HL-60 (cell line): ENCODE data around the gene RUSC1.
A peak's percentile ranks its signal among the peaks of the same experiment; 100 is the strongest.

Experiments used
- DNase-seq, 2 experiments: peaks; one replicate each; pipeline ENCODE4 v3.0.0-alpha.2; 2010 to 2020; ENCODE audit warnings: low read depth in 1 of 2, low spot score in 1 of 2
- H3K27ac ChIP-seq: fragments of 250-450 bp; sonication (Bioruptor Pico); replicated peaks from 2 replicates; pipeline ENCODE4 v1.5.1; 2020; ENCODE audit warnings: mild to moderate bottlenecking, moderate library complexity
- H3K27me3 ChIP-seq: fragments of 250-450 bp; sonication (Bioruptor Pico); 2 replicates; pipeline ENCODE4 v1.5.1; 2021; ENCODE audit warnings: mild to moderate bottlenecking, moderate library complexity; ENCODE audit not compliant: insufficient read depth, poor library complexity, severe bottlenecking
- H3K4me3 ChIP-seq: replicated peaks from 2 replicates; pipeline ENCODE4 v1.5.1; 2011; ENCODE audit warnings: mild to moderate bottlenecking, control low read depth, low read length; ENCODE audit not compliant: insufficient read depth
- CTCF ChIP-seq: IDR thresholded peaks from one replicate; pipeline ENCODE4 v1.5.1; 2011; ENCODE audit warnings: low read length, control low read depth, inconsistent platforms; ENCODE audit not compliant: insufficient read depth
- GABPA ChIP-seq: IDR thresholded peaks from 2 replicates; pipeline ENCODE4 v1.6.1; 2012; ENCODE audit warnings: low read depth
- POLR2AphosphoS5 ChIP-seq: IDR thresholded peaks from 2 replicates; pipeline ENCODE4 v1.6.1; 2012; ENCODE audit warnings: low read depth
- SPI1 ChIP-seq: IDR thresholded peaks from 2 replicates; pipeline ENCODE4 v1.6.1; 2012; ENCODE audit warnings: low read depth, mild to moderate bottlenecking, borderline replicate concordance
- TF ChIP-seq, protein P1 (sequence below): IDR thresholded peaks from 2 replicates; pipeline ENCODE4 v1.6.1; 2012; ENCODE audit warnings: low read depth; ENCODE audit not compliant: insufficient replicate concordance

The RUSC1 gene

DNA sequence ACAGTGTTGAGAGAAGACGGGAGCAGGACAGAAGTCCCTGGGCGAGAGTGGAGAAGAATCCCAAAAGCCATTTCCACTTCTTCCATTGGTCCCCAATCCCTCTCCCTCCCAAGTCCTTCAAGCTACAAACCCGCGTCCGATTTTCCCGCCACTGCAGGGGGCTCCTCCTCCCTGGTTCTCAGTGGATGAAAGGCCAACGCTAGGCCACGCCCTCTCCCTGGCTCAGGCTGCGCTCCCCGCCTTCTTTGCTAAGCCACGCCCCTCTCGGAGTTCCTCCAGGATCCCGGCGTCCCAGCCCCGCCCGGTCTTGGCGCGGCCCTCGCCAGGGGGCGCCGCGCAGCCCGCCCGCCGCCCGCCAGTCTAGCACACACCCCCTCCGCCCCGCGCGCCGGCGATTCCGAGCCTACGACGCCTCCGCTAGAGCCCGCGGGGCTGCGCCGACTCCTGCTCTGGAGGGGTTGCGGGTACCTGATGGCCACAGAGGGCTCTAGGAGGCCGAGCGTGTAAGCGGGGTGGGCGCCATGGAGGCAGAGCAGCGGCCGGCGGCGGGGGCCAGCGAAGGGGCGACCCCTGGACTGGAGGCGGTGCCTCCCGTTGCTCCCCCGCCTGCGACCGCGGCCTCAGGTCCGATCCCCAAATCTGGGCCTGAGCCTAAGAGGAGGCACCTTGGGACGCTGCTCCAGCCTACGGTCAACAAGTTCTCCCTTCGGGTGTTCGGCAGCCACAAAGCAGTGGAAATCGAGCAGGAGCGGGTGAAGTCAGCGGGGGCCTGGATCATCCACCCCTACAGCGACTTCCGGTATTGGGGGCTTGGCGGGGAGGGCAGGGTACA lies 43.4 kb upstream of the RUSC1 start, which contains the start of gene HCN3:
Gene HCN3 (plus strand): TSS at position 394 of the 832 bp plus-strand sequence. CDS start 128 bp downstream, at position 522.
- no peak for TF ChIP-seq CTCF
- TF ChIP-seq, protein P1, sequence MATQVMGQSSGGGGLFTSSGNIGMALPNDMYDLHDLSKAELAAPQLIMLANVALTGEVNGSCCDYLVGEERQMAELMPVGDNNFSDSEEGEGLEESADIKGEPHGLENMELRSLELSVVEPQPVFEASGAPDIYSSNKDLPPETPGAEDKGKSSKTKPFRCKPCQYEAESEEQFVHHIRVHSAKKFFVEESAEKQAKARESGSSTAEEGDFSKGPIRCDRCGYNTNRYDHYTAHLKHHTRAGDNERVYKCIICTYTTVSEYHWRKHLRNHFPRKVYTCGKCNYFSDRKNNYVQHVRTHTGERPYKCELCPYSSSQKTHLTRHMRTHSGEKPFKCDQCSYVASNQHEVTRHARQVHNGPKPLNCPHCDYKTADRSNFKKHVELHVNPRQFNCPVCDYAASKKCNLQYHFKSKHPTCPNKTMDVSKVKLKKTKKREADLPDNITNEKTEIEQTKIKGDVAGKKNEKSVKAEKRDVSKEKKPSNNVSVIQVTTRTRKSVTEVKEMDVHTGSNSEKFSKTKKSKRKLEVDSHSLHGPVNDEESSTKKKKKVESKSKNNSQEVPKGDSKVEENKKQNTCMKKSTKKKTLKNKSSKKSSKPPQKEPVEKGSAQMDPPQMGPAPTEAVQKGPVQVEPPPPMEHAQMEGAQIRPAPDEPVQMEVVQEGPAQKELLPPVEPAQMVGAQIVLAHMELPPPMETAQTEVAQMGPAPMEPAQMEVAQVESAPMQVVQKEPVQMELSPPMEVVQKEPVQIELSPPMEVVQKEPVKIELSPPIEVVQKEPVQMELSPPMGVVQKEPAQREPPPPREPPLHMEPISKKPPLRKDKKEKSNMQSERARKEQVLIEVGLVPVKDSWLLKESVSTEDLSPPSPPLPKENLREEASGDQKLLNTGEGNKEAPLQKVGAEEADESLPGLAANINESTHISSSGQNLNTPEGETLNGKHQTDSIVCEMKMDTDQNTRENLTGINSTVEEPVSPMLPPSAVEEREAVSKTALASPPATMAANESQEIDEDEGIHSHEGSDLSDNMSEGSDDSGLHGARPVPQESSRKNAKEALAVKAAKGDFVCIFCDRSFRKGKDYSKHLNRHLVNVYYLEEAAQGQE, result peak; percentile 42
- Histone ChIP-seq H3K27me3 (no peaks in the 10 kb centered on the region), H3K4me3 (peak within 1 kb of the TSS; percentile 67), H3K27ac (no peak within 1 kb of the TSS; the same call in 1 of the 2 replicates)
- peak; percentile 93 to 98 for DNase-seq

- DNase-seq, result peak; percentile 57 to 66
These were observed 42.6 kb upstream of the RUSC1 start for GRCh38 chr1:155277902-155278688.

GRCh38 chr1:155278689-155279160 lies 42.0 kb upstream of the RUSC1 start:
- H3K27me3 ChIP-seq, result no peaks in the 10 kb centered on the region
- H3K27ac ChIP-seq, result no peak overlapping the region
- TF ChIP-seq GABPA (no peak), POLR2AphosphoS5 (no peak), SPI1 (no peak), CTCF (no peak)
- TF ChIP-seq, protein P1, result no peak
- no peak for DNase-seq
- no peak overlapping the region for H3K4me3 ChIP-seq

More at GRCh38 chr1:155277902-155278688, 42.6 kb upstream of the RUSC1 start:
- H3K27ac ChIP-seq, result no peak overlapping the region
- peak overlapping the region; percentile 67 for H3K4me3 ChIP-seq
- TF ChIP-seq CTCF, result peak; percentile 28
- no peak for TF ChIP-seq POLR2AphosphoS5
- TF ChIP-seq, protein P1, result peak; percentile 94
- TF ChIP-seq GABPA, result no peak
- H3K27me3 ChIP-seq, result no peaks in the 10 kb centered on the region
